H9 (cell line): ENCODE measurements around the gene EEF2K. TPM values are rescaled to one million over a fixed set of nuclear protein-coding genes. Genes with fewer than 3 reads are reported as not detected.

Source experiments
- DNase-seq: peaks from one replicate; pipeline ENCODE4 v3.0.0-alpha.2; 2017
- H2AFZ ChIP-seq: one replicate; pipeline ENCODE4 v1.6.1; 2013; ENCODE audit warnings: mild to moderate bottlenecking, low read length, control low read depth, moderate library complexity
- H2AK5ac ChIP-seq: 2 replicates; pipeline ENCODE4 v1.6.1; 2013; ENCODE audit warnings: low read length, control low read depth, mixed read lengths; ENCODE audit not compliant: insufficient read length
- H2BK120ac ChIP-seq: one replicate; pipeline ENCODE4 v1.6.1; 2013; ENCODE audit warnings: low read depth, mild to moderate bottlenecking, low read length, control low read depth, inconsistent platforms; ENCODE audit not compliant: poor library complexity, severe bottlenecking
- H2BK12ac ChIP-seq: 2 replicates; pipeline ENCODE4 v1.6.1; 2013; ENCODE audit warnings: low read length, control low read depth, mixed read lengths, low read depth; ENCODE audit not compliant: insufficient read length
- H2BK15ac ChIP-seq: 2 replicates; pipeline ENCODE4 v1.6.1; 2013; ENCODE audit warnings: low read depth, low read length, control low read depth
- H2BK20ac ChIP-seq: one replicate; pipeline ENCODE4 v1.6.1; 2013; ENCODE audit warnings: low read depth, mild to moderate bottlenecking, low read length, control low read depth, inconsistent platforms; ENCODE audit not compliant: poor library complexity, severe bottlenecking
- H2BK5ac ChIP-seq: 2 replicates; pipeline ENCODE4 v1.6.1; 2013; ENCODE audit warnings: low read length, control low read depth, mixed read lengths; ENCODE audit not compliant: insufficient read length
- H3K14ac ChIP-seq: 2 replicates; pipeline ENCODE4 v1.6.1; 2013; ENCODE audit warnings: low read length, control low read depth; ENCODE audit not compliant: insufficient read depth
- H3K18ac ChIP-seq: 2 replicates; pipeline ENCODE4 v1.6.1; 2013; ENCODE audit warnings: low read depth, mild to moderate bottlenecking, mixed read lengths, low read length, control low read depth; ENCODE audit not compliant: insufficient read length
- H3K23ac ChIP-seq: 2 replicates; pipeline ENCODE4 v1.6.1; 2013; ENCODE audit warnings: low read length, control low read depth, mixed read lengths, low read depth; ENCODE audit not compliant: insufficient read length
- H3K23me2 ChIP-seq: 2 replicates; pipeline ENCODE4 v1.6.1; 2013; ENCODE audit warnings: low read depth, mild to moderate bottlenecking, mixed read lengths, low read length, control low read depth; ENCODE audit not compliant: insufficient read length, poor library complexity, severe bottlenecking
- H3K27ac ChIP-seq: 2 replicates; pipeline ENCODE4 v1.5.1; 2013; ENCODE audit warnings: low read length, control low read depth, mixed read lengths, low read depth; ENCODE audit not compliant: insufficient read length
- H3K27me3 ChIP-seq: 2 replicates; pipeline ENCODE4 v1.6.1; 2013; ENCODE audit warnings: low read length, control low read depth, inconsistent platforms; ENCODE audit not compliant: insufficient read depth
- H3K4ac ChIP-seq: 2 replicates; pipeline ENCODE4 v1.6.1; 2013; ENCODE audit warnings: low read depth, mild to moderate bottlenecking, control low read depth, inconsistent platforms, low read length, moderate library complexity
- H3K4me1 ChIP-seq: 2 replicates; pipeline ENCODE4 v1.6.1; 2013; ENCODE audit warnings: low read length, control low read depth, inconsistent platforms; ENCODE audit not compliant: insufficient read depth
- H3K4me2 ChIP-seq: 2 replicates; pipeline ENCODE4 v1.6.1; 2013; ENCODE audit warnings: low read length, control low read depth, mixed read lengths; ENCODE audit not compliant: insufficient read length, insufficient read depth
- H3K56ac ChIP-seq: 2 replicates; pipeline ENCODE4 v1.6.1; 2013; ENCODE audit warnings: low read depth, mild to moderate bottlenecking, mixed read lengths, low read length, control low read depth; ENCODE audit not compliant: insufficient read length
- H3K79me1 ChIP-seq: 2 replicates; pipeline ENCODE4 v1.6.1; 2013; ENCODE audit warnings: low read depth, mild to moderate bottlenecking, moderate library complexity, low read length, control low read depth, inconsistent platforms; ENCODE audit not compliant: insufficient read depth, poor library complexity, severe bottlenecking
- H3K79me2 ChIP-seq: 2 replicates; pipeline ENCODE4 v1.6.1; 2013; ENCODE audit warnings: low read length, control low read depth, inconsistent platforms; ENCODE audit not compliant: insufficient read depth
- H3K9ac ChIP-seq: 2 replicates; pipeline ENCODE4 v1.6.1; 2013; ENCODE audit warnings: low read length, control low read depth, mixed read lengths; ENCODE audit not compliant: insufficient read length; ENCODE audit errors: extremely low read depth
- H3K9me3 ChIP-seq: one replicate; pipeline ENCODE4 v1.6.1; 2013; ENCODE audit warnings: low read depth, low read length, inconsistent platforms; ENCODE audit not compliant: control insufficient read depth
- H3T11ph ChIP-seq: one replicate; pipeline ENCODE4 v1.6.1; 2013; ENCODE audit warnings: mild to moderate bottlenecking, low read length, control low read depth, inconsistent platforms
- H4K20me1 ChIP-seq: one replicate; pipeline ENCODE4 v1.6.1; 2013; ENCODE audit not compliant: control insufficient read depth, insufficient read length, insufficient read depth
- H4K5ac ChIP-seq: 2 replicates; pipeline ENCODE4 v1.6.1; 2013; ENCODE audit warnings: low read depth, mild to moderate bottlenecking, mixed read lengths, low read length, control low read depth; ENCODE audit not compliant: insufficient read length
- H4K8ac ChIP-seq: replicated peaks from 2 replicates; pipeline ENCODE4 v1.6.1; 2013; ENCODE audit warnings: low read length, control low read depth, mixed read lengths, low read depth; ENCODE audit not compliant: insufficient read length
- H4K91ac ChIP-seq: 2 replicates; pipeline ENCODE4 v1.6.1; 2013; ENCODE audit warnings: low read depth, mild to moderate bottlenecking, moderate library complexity, mixed read lengths, low read length, control low read depth; ENCODE audit not compliant: insufficient read length
- H3K27ac Mint-ChIP-seq, 3 experiments: 2 replicates in 2 of 3; 3 replicates in 1 of 3; pipeline ENCODE4 v1.8.0; 2020 to 2021; ENCODE audit warnings: mixed read lengths in 3 of 3, mild to moderate bottlenecking in 1 of 3, moderate library complexity in 1 of 3
- H3K27me3 Mint-ChIP-seq: 2 replicates; pipeline ENCODE4 v1.8.0; 2021; ENCODE audit warnings: low read depth, mild to moderate bottlenecking, moderate library complexity, mixed read lengths
- H3K36me3 Mint-ChIP-seq, 3 experiments: 2 replicates in 2 of 3; 3 replicates in 1 of 3; pipeline ENCODE4 v1.8.0; 2020 to 2021; ENCODE audit warnings: low read depth in 3 of 3, mixed read lengths in 3 of 3; ENCODE audit not compliant: insufficient read depth in 1 of 3
- H3K4me1 Mint-ChIP-seq, 2 experiments: 2 replicates each; pipeline ENCODE4 v1.8.0; 2020; ENCODE audit warnings: mixed read lengths in 2 of 2
- H3K4me3 Mint-ChIP-seq, 2 experiments: 2 replicates in 1 of 2; 3 replicates in 1 of 2; pipeline ENCODE4 v1.8.0; 2020 to 2021; ENCODE audit warnings: mild to moderate bottlenecking in 2 of 2, mixed read lengths in 2 of 2, moderate library complexity in 1 of 2
- H3K9me3 Mint-ChIP-seq, 2 experiments: 2 replicates in 1 of 2; 3 replicates in 1 of 2; pipeline ENCODE4 v1.8.0; 2020; ENCODE audit warnings: mild to moderate bottlenecking in 2 of 2, mixed read lengths in 2 of 2, moderate library complexity in 1 of 2
- WGBS: extraction: QIAGEN DNeasy Blood & Tissue Kit; methylation state at CpG from one replicate; pipeline ENCODE4 v1.1.7; 2013; ENCODE audit warnings: missing lambda C conversion rate, low lambda C conversion rate, mixed read lengths; ENCODE audit not compliant: insufficient read length; ENCODE audit errors: extremely low coverage; 5-methylcytosine and 5-hydroxymethylcytosine counted together
- total RNA-seq: library from RNA; stranded (reverse); gene quantifications from 2 replicates; pipeline ENCODE4 v1.2.1, GENCODE V29; 2021
- TF ChIP-seq, protein P1 (sequence below): fragments of 200-600 bp; sonication (generic); conservative IDR thresholded peaks from 3 replicates; pipeline ENCODE4 v1.8.0; 2021; ENCODE audit warnings: antibody characterized with exemption, mild to moderate bottlenecking

EEF2K gene
- total RNA-seq, 1 experiment from 2014 or later, result 20.7 TPM

DNA sequence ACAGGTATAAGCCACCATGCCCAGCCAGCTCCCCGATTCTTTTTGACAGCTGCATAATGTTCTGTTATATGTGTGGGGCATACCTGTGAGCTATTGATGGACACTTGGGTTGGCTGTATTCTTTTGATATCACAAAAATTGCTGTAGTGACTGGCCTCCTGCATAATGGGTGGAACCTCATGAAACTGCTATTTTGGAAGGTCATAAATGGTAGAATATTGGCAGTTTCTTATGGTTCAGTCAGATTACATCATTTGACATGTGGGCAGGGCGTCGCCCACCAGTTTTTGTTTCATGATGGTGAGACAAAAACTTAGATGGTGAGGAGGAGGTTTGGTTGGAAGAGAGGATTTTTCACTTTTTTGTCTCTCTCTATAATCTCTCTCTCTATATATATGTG, 64.4 kb downstream of the EEF2K start:
- Histone ChIP-seq H2BK15ac (no peak overlapping the region), H3K27me3 (no peaks in the 10 kb centered on the region), H3K18ac (no peak overlapping the region), H3K79me2 (no peaks in the 10 kb centered on the region), H3K9me3 (no peaks in the 10 kb centered on the region), H3K4me1 (no peaks in the 10 kb centered on the region), H4K8ac (no peak overlapping the region), H3K56ac (no peak overlapping the region), H3K14ac (no peak overlapping the region), H3K27ac (no peak overlapping the region), H2BK12ac (no peak overlapping the region), H3K23ac (no peak overlapping the region), H2BK5ac (no peak overlapping the region), H3K23me2 (no peaks in the 10 kb centered on the region), H2BK20ac (no peak overlapping the region), H3K79me1 (no peaks in the 10 kb centered on the region), H4K91ac (no peak overlapping the region), H2AFZ (no peak overlapping the region), H2BK120ac (no peak overlapping the region), H4K5ac (no peak overlapping the region), H3K4me2 (no peak overlapping the region), H3K9ac (no peak overlapping the region), H3T11ph (no peak overlapping the region), H4K20me1 (no peaks in the 10 kb centered on the region), H3K4ac (no peak overlapping the region), H2AK5ac (no peak overlapping the region)
- DNase-seq, result no peak
- Mint-ChIP-seq H3K36me3 (peaks cover 11 to 45% (median 28%) of the 10 kb centered on the region in 3 experiments; a peak in 6 of 7 replicates), H3K27me3 (no peaks in the 10 kb centered on the region), H3K27ac (no peak overlapping the region), H3K4me1 (no peaks in the 10 kb centered on the region), H3K9me3 (no peaks in the 10 kb centered on the region), H3K4me3 (no peak overlapping the region)
- TF ChIP-seq, protein P1, sequence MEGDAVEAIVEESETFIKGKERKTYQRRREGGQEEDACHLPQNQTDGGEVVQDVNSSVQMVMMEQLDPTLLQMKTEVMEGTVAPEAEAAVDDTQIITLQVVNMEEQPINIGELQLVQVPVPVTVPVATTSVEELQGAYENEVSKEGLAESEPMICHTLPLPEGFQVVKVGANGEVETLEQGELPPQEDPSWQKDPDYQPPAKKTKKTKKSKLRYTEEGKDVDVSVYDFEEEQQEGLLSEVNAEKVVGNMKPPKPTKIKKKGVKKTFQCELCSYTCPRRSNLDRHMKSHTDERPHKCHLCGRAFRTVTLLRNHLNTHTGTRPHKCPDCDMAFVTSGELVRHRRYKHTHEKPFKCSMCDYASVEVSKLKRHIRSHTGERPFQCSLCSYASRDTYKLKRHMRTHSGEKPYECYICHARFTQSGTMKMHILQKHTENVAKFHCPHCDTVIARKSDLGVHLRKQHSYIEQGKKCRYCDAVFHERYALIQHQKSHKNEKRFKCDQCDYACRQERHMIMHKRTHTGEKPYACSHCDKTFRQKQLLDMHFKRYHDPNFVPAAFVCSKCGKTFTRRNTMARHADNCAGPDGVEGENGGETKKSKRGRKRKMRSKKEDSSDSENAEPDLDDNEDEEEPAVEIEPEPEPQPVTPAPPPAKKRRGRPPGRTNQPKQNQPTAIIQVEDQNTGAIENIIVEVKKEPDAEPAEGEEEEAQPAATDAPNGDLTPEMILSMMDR, result no peak
- WGBS, result no CpG with 5 or more reads among the region's 3 CpGs
